Loucy (cell line): ENCODE data around the gene ZNF423.

ENCODE experiments used
- H2AFZ ChIP-seq: fragments of 200-600 bp; sonication (generic); 2 replicates; pipeline ENCODE4 v1.6.0; 2016; ENCODE audit warnings: antibody characterized with exemption, mild to moderate bottlenecking, low read length, moderate library complexity
- H3F3A ChIP-seq: fragments of 200-600 bp; 2 replicates; pipeline ENCODE4 v1.6.0; 2016; ENCODE audit warnings: antibody characterized with exemption, low read depth, mild to moderate bottlenecking
- H3K27me3 ChIP-seq: fragments of 200-600 bp; sonication (generic); 2 replicates; pipeline ENCODE4 v1.6.1; 2014; ENCODE audit warnings: low read length, mild to moderate bottlenecking; ENCODE audit not compliant: insufficient read depth, poor library complexity, severe bottlenecking
- H3K36me3 ChIP-seq: fragments of 200-600 bp; sonication (generic); 2 replicates; pipeline ENCODE4 v1.6.1; 2016; ENCODE audit warnings: low read length; ENCODE audit not compliant: insufficient read depth
- H3K4me1 ChIP-seq: fragments of 200-600 bp; sonication (generic); 2 replicates; pipeline ENCODE4 v1.5.1; 2014; ENCODE audit warnings: low read length, mild to moderate bottlenecking; ENCODE audit not compliant: insufficient read depth, poor library complexity, severe bottlenecking
- H3K4me2 ChIP-seq: fragments of 200-600 bp; sonication (generic); 2 replicates; pipeline ENCODE4 v1.6.0; 2014; ENCODE audit warnings: antibody characterized with exemption, low read length, low read depth, mild to moderate bottlenecking; ENCODE audit not compliant: poor library complexity, severe bottlenecking
- H3K4me3 ChIP-seq: fragments of 200-600 bp; sonication (generic); 2 replicates; pipeline ENCODE4 v1.5.1; 2014; ENCODE audit warnings: low read length, mild to moderate bottlenecking, mixed read lengths; ENCODE audit not compliant: poor library complexity, severe bottlenecking
- H3K79me2 ChIP-seq: fragments of 200-600 bp; sonication (generic); 2 replicates; pipeline ENCODE4 v1.6.1; 2014; ENCODE audit warnings: low read length; ENCODE audit not compliant: insufficient read depth
- H3K9ac ChIP-seq: fragments of 200-600 bp; sonication (generic); 2 replicates; pipeline ENCODE4 v1.6.0; 2014; ENCODE audit warnings: mild to moderate bottlenecking, low read depth, low read length, moderate library complexity; ENCODE audit not compliant: poor library complexity, severe bottlenecking
- H3K9me2 ChIP-seq: fragments of 200-600 bp; sonication (generic); replicated peaks from 2 replicates; pipeline ENCODE4 v1.6.1; 2016; ENCODE audit warnings: low read depth, low read length, mixed read lengths
- H3K9me3 ChIP-seq: fragments of 200-600 bp; sonication (generic); 2 replicates; pipeline ENCODE4 v1.6.1; 2014; ENCODE audit warnings: mild to moderate bottlenecking, antibody characterized with exemption, low read length, low read depth; ENCODE audit not compliant: insufficient read depth
- H4K20me1 ChIP-seq: fragments of 200-600 bp; sonication (generic); 2 replicates; pipeline ENCODE4 v1.6.0; 2014; ENCODE audit warnings: antibody characterized with exemption, low read length, mild to moderate bottlenecking; ENCODE audit not compliant: insufficient read depth, poor library complexity, severe bottlenecking
- EZH2phosphoT487 ChIP-seq: fragments of 200-600 bp; IDR thresholded peaks from 2 replicates; pipeline ENCODE4 v1.6.1; 2018; ENCODE audit warnings: antibody characterized with exemption, mild to moderate bottlenecking, moderate library complexity, borderline replicate concordance
- TF ChIP-seq, protein P1 (sequence below): fragments of 200-600 bp; sonication (generic); conservative IDR thresholded peaks from 2 replicates; pipeline ENCODE4 v1.5.1; 2014; ENCODE audit warnings: mild to moderate bottlenecking, antibody characterized with exemption, low read length

Gene ZNF423

DNA sequence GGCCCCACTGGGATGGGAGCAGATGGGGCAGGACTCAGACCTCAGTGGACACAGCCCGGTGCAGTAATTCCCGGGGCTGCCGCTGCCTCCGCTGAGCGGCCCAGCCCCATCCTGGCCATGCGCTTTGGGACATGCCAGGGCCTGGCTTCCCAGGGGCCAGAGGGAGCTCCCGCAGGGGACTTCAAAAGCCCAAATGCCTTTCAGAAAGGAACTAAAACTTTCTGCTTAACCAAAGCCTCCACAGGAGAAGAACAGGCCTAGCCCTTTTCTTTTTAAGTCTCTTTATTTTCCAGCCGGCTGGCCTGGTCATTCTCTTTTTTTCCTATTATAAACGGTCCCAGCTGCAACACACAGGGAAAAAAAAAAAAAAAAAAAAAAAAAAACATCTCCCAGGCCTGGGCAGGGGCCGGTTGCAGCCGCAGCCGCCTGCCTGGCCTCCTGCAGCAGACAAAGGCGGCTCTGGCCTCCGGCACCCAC lies 10.7 kb upstream of the ZNF423 start:
- Histone ChIP-seq H3K27me3 (no peaks in the 10 kb centered on the region), H3K79me2 (no peaks in the 10 kb centered on the region), H2AFZ (no peak overlapping the region), H3K4me1 (no peaks in the 10 kb centered on the region), H3K4me2 (no peak overlapping the region), H3K36me3 (no peaks in the 10 kb centered on the region), H3F3A (no peaks in the 10 kb centered on the region), H3K9ac (no peak overlapping the region), H4K20me1 (no peaks in the 10 kb centered on the region), H3K4me3 (no peak overlapping the region), H3K9me2 (no peaks in the 10 kb centered on the region), H3K9me3 (no peaks in the 10 kb centered on the region)
- no peak for TF ChIP-seq EZH2phosphoT487
- TF ChIP-seq, protein P1, sequence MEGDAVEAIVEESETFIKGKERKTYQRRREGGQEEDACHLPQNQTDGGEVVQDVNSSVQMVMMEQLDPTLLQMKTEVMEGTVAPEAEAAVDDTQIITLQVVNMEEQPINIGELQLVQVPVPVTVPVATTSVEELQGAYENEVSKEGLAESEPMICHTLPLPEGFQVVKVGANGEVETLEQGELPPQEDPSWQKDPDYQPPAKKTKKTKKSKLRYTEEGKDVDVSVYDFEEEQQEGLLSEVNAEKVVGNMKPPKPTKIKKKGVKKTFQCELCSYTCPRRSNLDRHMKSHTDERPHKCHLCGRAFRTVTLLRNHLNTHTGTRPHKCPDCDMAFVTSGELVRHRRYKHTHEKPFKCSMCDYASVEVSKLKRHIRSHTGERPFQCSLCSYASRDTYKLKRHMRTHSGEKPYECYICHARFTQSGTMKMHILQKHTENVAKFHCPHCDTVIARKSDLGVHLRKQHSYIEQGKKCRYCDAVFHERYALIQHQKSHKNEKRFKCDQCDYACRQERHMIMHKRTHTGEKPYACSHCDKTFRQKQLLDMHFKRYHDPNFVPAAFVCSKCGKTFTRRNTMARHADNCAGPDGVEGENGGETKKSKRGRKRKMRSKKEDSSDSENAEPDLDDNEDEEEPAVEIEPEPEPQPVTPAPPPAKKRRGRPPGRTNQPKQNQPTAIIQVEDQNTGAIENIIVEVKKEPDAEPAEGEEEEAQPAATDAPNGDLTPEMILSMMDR = no peak

DNA sequence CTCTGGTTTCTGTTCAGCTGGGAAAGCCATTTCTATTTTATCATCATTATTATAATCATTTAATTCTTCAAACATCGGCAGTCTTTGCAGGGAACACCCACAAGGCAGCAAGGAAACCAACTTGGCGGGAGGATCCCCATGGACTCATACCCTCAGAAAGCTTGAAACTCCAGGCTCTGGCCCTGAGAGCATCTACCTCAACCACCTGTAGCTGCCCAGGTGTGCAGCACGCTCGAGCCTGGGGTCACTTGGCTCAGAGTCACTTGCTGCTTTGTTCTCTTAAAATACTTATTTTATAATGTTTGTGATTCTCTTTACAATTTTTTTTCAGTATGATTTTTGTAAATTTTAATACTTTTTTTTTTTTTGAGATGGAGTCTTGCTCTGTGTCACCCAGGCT lies 6.8 kb upstream of the ZNF423 start:
- no peaks in the 10 kb centered on the region for H3K9me2 ChIP-seq

DNA sequence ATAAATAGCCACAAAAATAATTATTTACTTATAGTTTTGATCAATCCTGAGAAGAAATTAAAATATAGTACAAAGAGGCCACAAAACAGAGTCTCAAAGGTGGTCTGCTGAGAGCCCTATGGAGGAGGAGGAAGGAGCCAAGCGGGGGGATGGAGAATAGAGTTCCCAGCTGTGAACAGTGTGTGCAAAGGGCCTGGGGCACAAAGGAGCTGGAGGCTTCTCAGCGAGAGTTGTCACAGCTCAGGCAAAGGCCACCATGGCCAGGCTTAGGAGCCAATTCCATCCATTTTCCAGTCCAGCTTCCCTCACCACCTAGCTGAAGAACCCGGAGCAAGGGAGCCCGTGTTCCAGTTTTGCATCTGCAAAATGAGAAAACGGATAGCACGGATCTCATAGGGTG lies 5.4 kb upstream of the ZNF423 start:
- TF ChIP-seq, protein P1 = no peak
- TF ChIP-seq EZH2phosphoT487 = no peak
- no peaks in the 10 kb centered on the region for H3K79me2 ChIP-seq
- H3F3A ChIP-seq = no peaks in the 10 kb centered on the region
- H3K27me3 ChIP-seq = no peaks in the 10 kb centered on the region
- H3K4me1 ChIP-seq = no peaks in the 10 kb centered on the region
- H4K20me1 ChIP-seq = no peaks in the 10 kb centered on the region
- no peaks in the 10 kb centered on the region for H3K9me2 ChIP-seq
- H3K4me3 ChIP-seq = no peak overlapping the region
- H3K9ac ChIP-seq = no peak overlapping the region
- no peak overlapping the region for H3K4me2 ChIP-seq
- no peak overlapping the region for H2AFZ ChIP-seq
- no peaks in the 10 kb centered on the region for H3K36me3 ChIP-seq
- H3K9me3 ChIP-seq = no peaks in the 10 kb centered on the region

More for the DNA sequence above, 6.8 kb upstream of the ZNF423 start:
- H3K4me3 ChIP-seq = no peak overlapping the region
- no peaks in the 10 kb centered on the region for H4K20me1 ChIP-seq
- no peaks in the 10 kb centered on the region for H3F3A ChIP-seq
- H3K4me1 ChIP-seq = no peaks in the 10 kb centered on the region
- no peaks in the 10 kb centered on the region for H3K36me3 ChIP-seq
- H3K79me2 ChIP-seq = no peaks in the 10 kb centered on the region
- no peak overlapping the region for H2AFZ ChIP-seq
- H3K9ac ChIP-seq = no peak overlapping the region
- H3K27me3 ChIP-seq = no peaks in the 10 kb centered on the region
- no peaks in the 10 kb centered on the region for H3K9me3 ChIP-seq
- TF ChIP-seq, protein P1 = no peak
- TF ChIP-seq EZH2phosphoT487 = no peak
- H3K4me2 ChIP-seq = no peak overlapping the region
